ENCODE results near the gene PEPD.

PEPD gene

GRCh38 chr19:33535226-33535625 is 13.6 kb upstream of the PEPD start:
- DNase-seq (ENCODE audit: low read depth, low spot score): no peak
- TF ChIP-seq, protein P1, sequence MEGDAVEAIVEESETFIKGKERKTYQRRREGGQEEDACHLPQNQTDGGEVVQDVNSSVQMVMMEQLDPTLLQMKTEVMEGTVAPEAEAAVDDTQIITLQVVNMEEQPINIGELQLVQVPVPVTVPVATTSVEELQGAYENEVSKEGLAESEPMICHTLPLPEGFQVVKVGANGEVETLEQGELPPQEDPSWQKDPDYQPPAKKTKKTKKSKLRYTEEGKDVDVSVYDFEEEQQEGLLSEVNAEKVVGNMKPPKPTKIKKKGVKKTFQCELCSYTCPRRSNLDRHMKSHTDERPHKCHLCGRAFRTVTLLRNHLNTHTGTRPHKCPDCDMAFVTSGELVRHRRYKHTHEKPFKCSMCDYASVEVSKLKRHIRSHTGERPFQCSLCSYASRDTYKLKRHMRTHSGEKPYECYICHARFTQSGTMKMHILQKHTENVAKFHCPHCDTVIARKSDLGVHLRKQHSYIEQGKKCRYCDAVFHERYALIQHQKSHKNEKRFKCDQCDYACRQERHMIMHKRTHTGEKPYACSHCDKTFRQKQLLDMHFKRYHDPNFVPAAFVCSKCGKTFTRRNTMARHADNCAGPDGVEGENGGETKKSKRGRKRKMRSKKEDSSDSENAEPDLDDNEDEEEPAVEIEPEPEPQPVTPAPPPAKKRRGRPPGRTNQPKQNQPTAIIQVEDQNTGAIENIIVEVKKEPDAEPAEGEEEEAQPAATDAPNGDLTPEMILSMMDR (IDR thresholded peaks at IDR 0.05; ENCODE audit: insufficient read depth, low read length, missing control alignments): no peak
- H3K4me3 ChIP-seq (ENCODE audit: low read depth, low read length): no peak overlapping the region
- ChIA-PET CTCF (interaction anchor here (0.7 kb wide), 1 partner anchor 561 kb away, joined by 3 read pairs; no protein-coding TSS in a partner anchor), POLR2A (no interaction called here)

- H3K4me3 ChIP-seq (ENCODE audit: low read depth, low read length): no peak overlapping the region
- TF ChIP-seq, protein P1 (IDR thresholded peaks at IDR 0.05; ENCODE audit: insufficient read depth, low read length, missing control alignments): no peak
- POLR2A ChIA-PET: no interaction called here
- DNase-seq (ENCODE audit: low read depth, low spot score): no peak
- CTCF ChIA-PET: no interaction called here
These were observed 11.4 kb upstream of the PEPD start for GRCh38 chr19:33532859-33533460.

GRCh38 chr19:33530842-33531241 is 9.3 kb upstream of the PEPD start:
- H3K4me3 ChIP-seq (ENCODE audit: low read depth, low read length): no peak overlapping the region
- CTCF ChIA-PET: no interaction called here
- DNase-seq (ENCODE audit: low read depth, low spot score): no peak
- POLR2A ChIA-PET: no interaction called here
- TF ChIP-seq, protein P1 (IDR thresholded peaks at IDR 0.05; ENCODE audit: insufficient read depth, low read length, missing control alignments): no peak

GRCh38 chr19:33530296-33530695 is 8.7 kb upstream of the PEPD start:
- no peak overlapping the region for H3K4me3 ChIP-seq (ENCODE audit: low read depth, low read length)
- POLR2A ChIA-PET: no interaction called here
- TF ChIP-seq, protein P1 (IDR thresholded peaks at IDR 0.05; ENCODE audit: insufficient read depth, low read length, missing control alignments): no peak
- no peak for DNase-seq (ENCODE audit: low read depth, low spot score)
- CTCF ChIA-PET: no interaction called here

- H3K4me3 ChIP-seq (ENCODE audit: low read depth, low read length): no peak overlapping the region
- TF ChIP-seq, protein P1 (IDR thresholded peaks at IDR 0.05; ENCODE audit: insufficient read depth, low read length, missing control alignments): no peak
- ChIA-PET POLR2A (no interaction called here), CTCF (no interaction called here)
- DNase-seq (ENCODE audit: low read depth, low spot score): no peak
These were observed 7.6 kb upstream of the PEPD start for GRCh38 chr19:33529094-33529676.

- POLR2A ChIA-PET: no interaction called here
- CTCF ChIA-PET: no interaction called here
- TF ChIP-seq, protein P1 (IDR thresholded peaks at IDR 0.05; ENCODE audit: insufficient read depth, low read length, missing control alignments): no peak
- no peak overlapping the region for H3K4me3 ChIP-seq (ENCODE audit: low read depth, low read length)
- DNase-seq (ENCODE audit: low read depth, low spot score): no peak
These were observed 6.8 kb upstream of the PEPD start for GRCh38 chr19:33528404-33528803.
